Right ventricle myocardium inferior (tissue), 1 donor: ENCODE data around the gene GPR85. TPM values are rescaled to one million over a fixed set of nuclear protein-coding genes. Genes with fewer than 3 reads are reported as not detected.
A peak's percentile ranks its signal among the peaks of the same experiment; 100 is the strongest.
"Not testable (repeated sequence)": the region's sequence is repeated elsewhere in the genome, so short reads cannot be mapped to it uniquely, and the experiment has no call there.

Experiments
- ATAC-seq: fragments of 200-7000 bp; cut with Tn5 transposase; one replicate; pipeline ENCODE4 v1.9.1; 2020; ENCODE audit warnings: mild to moderate bottlenecking, moderate library complexity
- DNase-seq: peaks from one replicate; pipeline ENCODE4 v3.0.0; 2021; ENCODE audit errors: missing footprints
- intact Hi-C: fragments of 100-400 bp; cut with DNase I; formaldehyde crosslinking; loops from one replicate; pipeline ENCODE4 v1.11.0; 2022
- long read RNA-seq: library from polyadenylated mRNA; unstranded; transcript quantifications from one replicate; pipeline ENCODE4 v2.0.0, GENCODE V29; 2021
- total RNA-seq: library from RNA; stranded (reverse); fragmentation: NEBNext Ultra II Directional; extraction: Animal tissue kit (Norgen Biotek cat#: 25700); gene quantifications from one replicate; pipeline ENCODE4 v1.2.1, GENCODE V29; 2021
- donor health status: DM: no; HTN: yes; CAD: no; lungs with severe emphysema.

The GPR85 gene
- total RNA-seq: 0.62 TPM
- long read RNA-seq, partial matches to known transcripts: 0 of 1 reads
- long read RNA-seq, other reads (novel, unspliced or antisense): 1 of 1 reads

DNA sequence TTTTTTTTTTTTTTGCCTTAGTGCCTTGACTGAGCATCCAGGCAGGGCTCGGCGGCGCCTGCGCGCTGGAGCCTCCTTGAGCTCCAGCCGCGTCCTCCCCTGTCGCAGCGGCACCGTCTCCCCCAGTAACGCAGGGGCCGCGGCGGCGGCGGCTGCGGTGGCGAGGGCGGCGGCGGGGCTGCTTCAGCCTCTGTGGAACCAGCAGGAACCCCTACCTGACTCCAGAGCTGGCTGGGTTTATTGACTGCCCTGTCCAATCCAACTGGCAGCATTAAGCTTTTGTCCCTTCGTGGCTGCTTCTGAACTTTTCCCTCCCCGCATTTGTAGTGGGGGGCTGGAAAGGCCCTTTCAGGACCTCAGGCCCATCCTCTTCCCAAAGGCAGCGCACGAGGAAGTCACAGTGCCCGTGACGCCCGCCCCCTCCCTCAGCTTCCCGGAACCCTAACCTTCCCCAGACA is at the start of gene GPR85:
Gene GPR85 (minus strand): TSS at position 397 of the 458 bp plus-strand sequence. CDS start 2,106 bp downstream, outside the sequence.
- intact Hi-C loops: no loop called here
- ATAC-seq (peak; percentile 88), DNase-seq (peak; percentile 74)

DNA sequence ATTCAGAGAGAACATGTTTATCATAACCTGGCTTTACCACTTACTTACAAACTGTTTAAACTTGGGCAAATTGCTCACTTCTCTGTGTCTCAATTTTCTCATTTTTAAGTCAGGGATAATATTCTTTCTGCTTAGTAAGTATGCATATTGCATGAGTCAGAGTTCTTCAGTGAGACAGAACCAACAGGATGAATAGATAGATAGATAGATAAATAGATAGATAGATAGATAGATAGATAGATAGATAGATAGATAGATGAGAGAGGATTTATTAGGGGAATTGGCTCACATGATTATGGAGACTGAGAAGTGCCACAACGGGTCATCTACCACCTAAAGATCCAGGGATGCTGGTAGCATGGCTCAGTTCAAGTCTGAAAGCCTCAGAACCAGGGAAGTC is 47.4 kb upstream of the GPR85 start:
- ATAC-seq (no peak), DNase-seq (no peak)
- intact Hi-C loops: no loop called here

DNA sequence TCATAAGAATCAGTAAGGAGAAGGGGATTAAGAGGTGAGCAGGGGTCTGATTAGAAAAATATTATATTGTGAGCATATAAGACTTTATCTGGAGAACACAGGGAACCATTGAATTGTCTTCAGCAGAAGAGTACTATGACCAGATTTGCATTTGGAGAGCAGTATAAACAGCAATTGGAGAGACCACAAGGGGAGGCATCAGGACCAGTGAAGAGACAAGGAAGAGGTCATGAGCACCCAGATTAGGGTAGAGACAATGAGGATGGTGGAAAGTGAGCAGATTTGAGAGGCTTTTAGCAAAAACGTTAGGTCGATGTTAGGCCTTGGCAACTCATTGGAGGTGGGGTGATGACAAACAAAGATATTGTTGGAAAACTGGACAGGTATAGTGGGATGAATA is 44.7 kb upstream of the GPR85 start:
- no peak for ATAC-seq
- intact Hi-C loops: no loop called here
- DNase-seq: no peak

- DNase-seq (no peak), ATAC-seq (no peak)
- intact Hi-C loops: no loop called here
Observed at GRCh38 chr7:113128031-113128430, 41.4 kb upstream of the GPR85 start.

DNA sequence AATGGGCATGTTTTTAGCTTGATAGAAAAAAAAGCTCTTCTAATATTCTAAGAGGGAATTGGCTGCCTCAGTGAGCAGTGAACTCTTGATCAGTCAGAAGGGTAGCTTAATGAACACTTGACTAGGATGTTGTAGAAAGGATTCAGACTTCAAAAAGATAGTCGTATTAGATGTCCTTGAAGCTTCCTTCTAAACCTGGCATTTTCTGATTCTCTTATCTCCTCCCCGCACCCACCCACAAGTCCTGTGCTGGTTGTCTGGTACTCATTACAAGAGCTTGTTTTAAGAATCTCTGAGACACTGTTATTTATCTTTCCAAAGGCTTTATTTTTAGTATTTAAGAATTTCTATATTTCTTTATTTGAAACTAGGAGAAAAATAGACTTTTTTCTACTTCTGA is 39.1 kb upstream of the GPR85 start:
- ATAC-seq: no peak
- intact Hi-C loops: no loop called here
- DNase-seq: no peak

- intact Hi-C loops: no loop called here
- DNase-seq (no peak), ATAC-seq (no peak)
Observed at GRCh38 chr7:113122744-113123143, 36.1 kb upstream of the GPR85 start.

DNA sequence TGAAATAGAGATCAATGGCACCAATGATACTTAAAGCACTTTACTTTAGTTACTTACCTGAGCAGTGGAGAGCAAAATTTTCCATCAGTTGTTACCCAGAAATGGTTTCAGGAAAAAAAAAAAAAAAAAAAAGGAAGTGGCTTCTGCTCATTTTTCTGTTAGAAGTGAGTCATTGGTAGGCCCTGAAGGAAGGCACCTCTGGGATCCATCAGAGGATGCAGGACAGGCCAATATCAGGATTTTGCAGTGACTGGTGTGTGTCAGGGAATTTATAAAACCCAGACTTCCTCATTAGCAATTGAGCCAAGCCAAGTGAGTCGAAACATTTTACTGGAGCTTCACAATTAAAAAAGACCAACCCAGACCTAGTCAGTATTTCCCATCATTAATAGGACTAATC is 34.0 kb upstream of the GPR85 start:
- DNase-seq: no peak
- intact Hi-C loops: no loop called here

GRCh38 chr7:113119429-113119828 is 32.8 kb upstream of the GPR85 start:
- no peak for ATAC-seq

More for the DNA sequence above, 34.0 kb upstream of the GPR85 start:
- ATAC-seq: no peak

GRCh38 chr7:113118074-113118959 is 31.7 kb upstream of the GPR85 start, which contains the start of gene SMIM30:
Gene SMIM30 (minus strand): TSS chr7:113118554. CDS start chr7:113117578, 976 bp downstream.
- intact Hi-C loops: loop anchor here (5.0 to 10.0 kb wide), 2 partner anchors 181 to 324 kb away; partner anchors contain the start of gene TMEM168
- ATAC-seq: peak; percentile 100

More at GRCh38 chr7:113119429-113119828, 32.8 kb upstream of the GPR85 start:
- no peak for DNase-seq
- intact Hi-C loops: loop anchor here (5.0 to 10.0 kb wide), 2 partner anchors 182 to 325 kb away; partner anchors contain the start of gene TMEM168

GRCh38 chr7:113117374-113117774 is 30.7 kb upstream of the GPR85 start:
- DNase-seq, ATAC-seq: not testable (repeated sequence)
- intact Hi-C loops: loop anchor here (5.0 to 10.0 kb wide), 2 partner anchors 180 to 323 kb away; partner anchors contain the start of gene TMEM168

More at GRCh38 chr7:113118074-113118959, 31.7 kb upstream of the GPR85 start, which contains the start of gene SMIM30:
- peak; percentile 96 for DNase-seq

DNA sequence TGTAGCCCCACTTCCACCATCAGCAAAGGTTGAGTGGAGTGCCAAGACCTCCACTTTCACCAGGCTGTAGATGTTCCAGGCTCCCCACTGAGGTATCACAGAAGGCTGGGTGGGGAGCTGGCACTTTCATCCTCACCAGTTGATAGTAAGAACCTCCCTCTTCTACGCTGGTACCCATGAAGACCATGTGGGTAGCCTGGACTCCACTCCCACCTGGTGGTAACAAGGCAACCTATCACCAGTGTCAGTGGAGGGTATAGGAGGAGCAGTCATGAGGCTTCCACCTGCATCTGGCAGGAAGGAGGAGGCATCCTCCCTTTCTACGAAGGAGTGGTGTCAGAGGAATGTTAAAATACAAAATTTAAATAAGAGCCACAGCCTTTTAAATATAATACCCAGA is 27.3 kb upstream of the GPR85 start:
- no peak for DNase-seq
- no peak for ATAC-seq
- intact Hi-C loops: loop anchor here (5.0 to 10.0 kb wide), 2 partner anchors 97 to 319 kb away; partner anchors contain the start of gene TMEM168

GRCh38 chr7:113109718-113110117 is 23.1 kb upstream of the GPR85 start:
- ATAC-seq (no peak), DNase-seq (no peak)
- intact Hi-C loops: loop anchor here (5.0 to 10.0 kb wide), 2 partner anchors 92 to 315 kb away; partner anchors contain the start of gene TMEM168

DNA sequence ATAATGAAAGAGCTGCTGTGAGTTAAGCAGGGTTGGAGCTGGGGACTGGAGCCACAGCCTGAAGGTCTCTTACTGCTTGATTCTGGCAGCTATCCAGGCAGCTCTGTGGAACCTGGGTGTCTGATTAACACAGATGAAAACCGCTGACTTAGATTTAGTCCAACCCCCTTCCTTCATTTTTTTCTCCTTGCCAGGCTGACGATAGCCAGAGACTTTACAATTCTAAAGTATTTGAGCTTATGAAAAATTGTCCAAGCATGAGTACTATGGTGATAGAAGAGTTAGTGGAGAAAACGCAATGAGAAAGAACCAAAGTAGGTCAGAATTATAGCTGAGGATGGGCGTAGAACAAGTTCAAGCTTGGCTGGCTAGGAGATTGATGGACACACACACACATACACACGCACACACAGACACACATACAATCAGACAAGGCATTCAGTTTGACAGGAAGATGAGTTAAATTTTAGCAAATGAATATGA is 13.5 kb upstream of the GPR85 start:
- DNase-seq: no peak
- intact Hi-C loops: no loop called here
- ATAC-seq: peak; percentile 82

GRCh38 chr7:113099284-113099919 is 12.8 kb upstream of the GPR85 start:
- no peak for ATAC-seq

DNA sequence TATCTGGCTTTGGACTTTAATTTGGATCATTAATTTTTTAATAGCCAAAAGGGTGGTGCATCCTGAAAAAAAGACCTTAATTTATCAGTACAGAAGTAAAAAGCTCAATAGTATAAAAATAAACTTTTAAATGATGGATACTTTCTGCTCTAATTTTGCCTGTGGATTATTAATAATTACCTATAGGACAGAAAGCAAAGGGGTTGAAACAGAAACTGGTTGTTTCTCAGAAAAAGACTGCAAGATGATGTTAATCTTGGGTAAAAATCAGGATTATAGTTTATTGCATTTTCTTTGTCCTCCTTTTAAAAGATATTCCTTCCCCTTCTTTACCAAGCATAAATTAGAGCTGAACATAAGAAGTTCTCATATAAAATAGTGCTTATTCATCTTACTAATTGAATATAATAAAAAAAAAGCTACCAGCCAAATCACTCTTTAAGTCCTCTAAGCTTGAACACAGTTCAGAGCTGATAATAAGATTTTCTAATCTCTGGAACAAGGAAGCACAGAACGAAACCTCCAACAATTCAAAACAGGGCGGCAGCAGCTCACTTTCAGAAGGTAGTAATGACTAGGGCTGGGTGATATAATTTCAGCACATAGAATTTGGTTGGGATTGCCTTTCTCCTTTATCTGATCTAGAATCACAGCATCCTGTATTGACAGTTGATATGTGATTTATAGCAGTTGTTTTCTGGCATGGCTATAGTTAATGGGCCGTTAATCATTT is 8.1 kb upstream of the GPR85 start:
- no peak for DNase-seq
- intact Hi-C loops: no loop called here
- ATAC-seq: no peak

More at GRCh38 chr7:113099284-113099919, 12.8 kb upstream of the GPR85 start:
- intact Hi-C loops: no loop called here
- DNase-seq: no peak

DNA sequence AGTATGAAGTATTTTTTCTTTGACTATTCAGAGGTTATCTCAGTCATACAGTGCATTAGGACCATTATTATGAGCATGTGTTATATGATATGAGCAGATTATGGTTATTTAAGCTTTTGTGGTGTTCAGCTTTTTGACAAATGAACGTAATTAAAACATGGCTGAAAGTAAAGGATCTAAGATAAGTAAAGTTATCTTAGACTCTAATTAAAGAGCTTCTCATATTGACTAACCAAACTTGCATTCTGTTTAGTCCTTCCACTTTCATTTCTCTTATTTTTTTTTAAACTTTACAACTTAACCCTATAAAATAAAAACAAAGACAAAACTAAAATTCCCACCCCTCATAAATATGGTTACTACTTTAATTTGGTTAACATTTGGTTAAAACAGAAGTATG is 6.9 kb upstream of the GPR85 start:
- no peak for ATAC-seq
- intact Hi-C loops: no loop called here
- no peak for DNase-seq

DNA sequence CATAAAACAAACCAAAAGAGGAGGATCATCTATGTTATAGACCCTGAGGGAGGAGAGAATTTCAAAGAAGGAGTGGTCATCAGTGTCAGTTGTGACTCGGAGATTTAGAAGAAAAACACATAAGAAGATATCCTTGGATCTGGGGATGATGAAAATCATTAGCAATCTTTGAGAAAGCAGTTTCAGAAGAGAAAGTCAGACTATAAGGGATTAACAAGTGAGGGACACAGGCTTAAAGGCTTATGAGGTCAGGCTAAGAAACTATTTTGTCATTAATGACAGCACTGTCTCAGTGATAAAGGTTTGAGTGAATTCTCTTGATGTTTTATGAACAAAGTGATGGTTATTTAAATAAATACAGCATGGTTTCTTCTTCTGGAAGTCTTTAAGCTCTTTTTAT is 6.1 kb upstream of the GPR85 start:
- intact Hi-C loops: no loop called here
- no peak for ATAC-seq
- no peak for DNase-seq
